ENCODE measurements around the gene MEOX1.

- TF ChIP-seq CTCF (IDR thresholded peaks at IDR 0.05; ENCODE audit: insufficient read depth, low read depth, low read length), result no peak
- no peak for TF ChIP-seq EZH2 (IDR thresholded peaks at IDR 0.05; ENCODE audit: insufficient read depth, low read length)
These were observed 29.6 kb upstream of the MEOX1 start for GRCh38 chr17:43691317-43691693.
